ENCODE data around the gene PBX1. TPM values are rescaled to one million over a fixed set of nuclear protein-coding genes. Genes with fewer than 3 reads are reported as not detected.

Gene PBX1
- total and polyA plus RNA-seq, 2 of the 4 experiments (the other 2 are of a cell fraction), result 13.9 to 17.9 TPM

DNA sequence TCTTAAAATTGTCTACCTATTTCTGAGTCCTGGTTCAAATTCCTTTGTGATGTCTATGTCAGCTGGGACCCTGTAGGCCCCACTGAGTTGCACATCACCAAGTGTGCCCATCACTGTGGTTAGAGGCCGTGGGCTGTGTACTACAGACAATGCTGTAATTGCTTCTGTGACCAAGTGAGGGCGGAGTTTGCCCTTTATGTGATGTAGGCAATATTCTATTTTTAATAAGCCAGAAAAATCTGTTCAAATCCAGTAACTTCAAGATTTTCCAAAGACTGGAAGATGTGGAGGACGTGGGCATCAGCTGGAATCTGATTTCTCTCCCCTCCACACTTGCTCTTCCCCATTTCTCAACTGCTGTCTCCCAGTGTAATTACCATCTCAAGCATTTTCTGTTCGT, 215.4 kb downstream of the PBX1 start:
- ATAC-seq (ENCODE audit: low read depth) (no peak), DNase-seq (no peak)
- Histone ChIP-seq H3K9ac (ENCODE audit: low read depth, low read length) (no peak overlapping the region), H4K5ac (ENCODE audit: low read depth, low read length) (peak overlapping the region; percentile 28), H3K27me3 (ENCODE audit: control insufficient read depth, insufficient read depth, low read length) (no peaks in the 10 kb centered on the region), H3K79me1 (ENCODE audit: low read depth in 1 of 2, low read length in 2 of 2) (peaks cover 19 to 41% of the 10 kb centered on the region in 2 experiments), H3K4me2 (ENCODE audit: low read depth, low read length) (peak overlapping the region; percentile 20), H2AK9ac (replicated peaks; ENCODE audit: low read depth, low read length, poor library complexity) (no peak overlapping the region), H3K27ac (ENCODE audit: insufficient read depth, low read length) (peak overlapping the region; percentile 61), H2AK5ac (ENCODE audit: low read depth, low read length) (peak overlapping the region; percentile 88), H3K23ac (ENCODE audit: low read depth, low read length) (peak overlapping the region; percentile 42; the same call in 1 of the 2 replicates), H2BK15ac (ENCODE audit: low read depth, low read length) (peak overlapping the region; percentile 95), H3K4me1 (ENCODE audit: control insufficient read depth, insufficient read depth, low read length) (peaks cover 26% of the 10 kb centered on the region), H2BK5ac (ENCODE audit: low read depth, low read length, poor library complexity, severe bottlenecking) (peak overlapping the region; percentile 49), H3K56ac (ENCODE audit: extremely low read depth, insufficient read depth, low read length) (no peak overlapping the region), H3K9me1 (ENCODE audit: insufficient read depth, low read length) (peaks cover 19% of the 10 kb centered on the region), H3K36me3 (ENCODE audit: control insufficient read depth, insufficient read depth, low read length) (no peaks in the 10 kb centered on the region), H3K4me3 (ENCODE audit: insufficient read depth, low read depth, low read length) (no peak overlapping the region), H3K4ac (ENCODE audit: low read depth, low read length) (peak overlapping the region; percentile 64), H2BK120ac (ENCODE audit: low read depth, low read length) (peak overlapping the region; percentile 74; the same call in 1 of the 2 replicates), H3K14ac (replicated peaks; ENCODE audit: low read depth, low read length) (peak overlapping the region; percentile 64), H4K8ac (ENCODE audit: low read depth in 2 of 2, low read length in 2 of 2) (peak overlapping the region; percentile 56 to 91), H3K9me3 (ENCODE audit: control insufficient read depth, insufficient read depth, low read length) (no peaks in the 10 kb centered on the region), H4K91ac (ENCODE audit: insufficient read depth, low read depth, low read length) (peak overlapping the region; percentile 63; the same call in 1 of the 2 replicates), H2AFZ (replicated peaks; ENCODE audit: low read length, poor library complexity) (peak overlapping the region; percentile 27), H3K18ac (ENCODE audit: low read depth, low read length) (peak overlapping the region; percentile 65), H4K20me1 (ENCODE audit: insufficient read depth, low read length) (no peaks in the 10 kb centered on the region), H2BK20ac (ENCODE audit: low read depth, low read length) (peak overlapping the region; percentile 52; the same call in 1 of the 2 replicates)
- intact Hi-C loops (cut with micrococcal nuclease), result loop anchor here (5.0 kb wide), 2 partner anchors 67 to 132 kb away; no protein-coding TSS in a partner anchor
- no peak for TF ChIP-seq CTCF (conservative IDR thresholded peaks at IDR 0.05; ENCODE audit: low read depth, low read length)
- no peak for TF ChIP-seq MAFK (IDR thresholded peaks at IDR 0.05; ENCODE audit: low read depth, low read length)
- TF ChIP-seq RFX5 (IDR thresholded peaks at IDR 0.05; ENCODE audit: low read depth, low read length), result no peak
- no peak for TF ChIP-seq RAD21 (IDR thresholded peaks at IDR 0.05; ENCODE audit: low read length)
- TF ChIP-seq MXI1 (IDR thresholded peaks at IDR 0.05; ENCODE audit: borderline replicate concordance, low read depth, low read length), result no peak
- TF ChIP-seq CEBPB (IDR thresholded peaks at IDR 0.05; ENCODE audit: low read depth, low read length), result no peak
- TF ChIP-seq RCOR1 (IDR thresholded peaks at IDR 0.05; ENCODE audit: insufficient replicate concordance, low read length), result no peak
- TF ChIP-seq MAZ (IDR thresholded peaks at IDR 0.05; ENCODE audit: borderline replicate concordance, low read depth, low read length), result no peak
- TF ChIP-seq, protein P1, sequence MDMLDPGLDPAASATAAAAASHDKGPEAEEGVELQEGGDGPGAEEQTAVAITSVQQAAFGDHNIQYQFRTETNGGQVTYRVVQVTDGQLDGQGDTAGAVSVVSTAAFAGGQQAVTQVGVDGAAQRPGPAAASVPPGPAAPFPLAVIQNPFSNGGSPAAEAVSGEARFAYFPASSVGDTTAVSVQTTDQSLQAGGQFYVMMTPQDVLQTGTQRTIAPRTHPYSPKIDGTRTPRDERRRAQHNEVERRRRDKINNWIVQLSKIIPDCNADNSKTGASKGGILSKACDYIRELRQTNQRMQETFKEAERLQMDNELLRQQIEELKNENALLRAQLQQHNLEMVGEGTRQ (IDR thresholded peaks at IDR 0.05; ENCODE audit: low read depth, low read length), result no peak
- TF ChIP-seq ELK1 (IDR thresholded peaks at IDR 0.05; ENCODE audit: borderline replicate concordance, low read depth, low read length), result no peak
- no peak for TF ChIP-seq FOS (IDR thresholded peaks at IDR 0.05; ENCODE audit: low read depth, low read length)
- TF ChIP-seq CHD1 (IDR thresholded peaks at IDR 0.05; ENCODE audit: low read depth, low read length), result no peak
- TF ChIP-seq BHLHE40 (IDR thresholded peaks at IDR 0.05; ENCODE audit: low read depth, low read length), result no peak
- TF ChIP-seq POLR2A (IDR thresholded peaks at IDR 0.05; ENCODE audit: low read depth, low read length), result no peak
- no peak for TF ChIP-seq NFE2L2 (IDR thresholded peaks at IDR 0.05; ENCODE audit: low read depth, low read length)
- dilution Hi-C loops (cut with HindIII; ENCODE audit: low sequenced_read_pairs, unreplicated experiment), result no loop called here
- ChIA-PET CTCF (interaction anchor here (1.6 kb wide), 1 partner anchor 10 kb away, joined by 4 read pairs; no protein-coding TSS in a partner anchor), POLR2A (ENCODE audit: unreplicated experiment) (no interaction called here)
- in situ Hi-C loops (cut with MboI; ENCODE audit: low sequenced_read_pairs), result no loop called here
- WGBS, 2 experiments (ENCODE audit: extremely low coverage in 2 of 2, insufficient read length in 1 of 2), result 67% methylated on average over 1 of the region's 4 CpGs; no CpG with 5 or more reads in 1 of the 2 experiments
- BruUV-seq (replicated peaks), result no TSS peak
